GM23338 (cell line): ENCODE measurements around the gene ADIPOQ. TPM values are rescaled to one million over a fixed set of nuclear protein-coding genes. Genes with fewer than 3 reads are reported as not detected.

Experiments
- ATAC-seq: fragments of 200-7000 bp; cut with Tn5 transposase; 3 replicates; pipeline ENCODE4 v1.9.1; 2020
- DNase-seq: peaks from one replicate; pipeline ENCODE4 v3.0.0-alpha.2; 2015; ENCODE audit warnings: low spot score
- H2AFZ ChIP-seq: fragments of 200-600 bp; sonication (generic); 2 replicates; pipeline ENCODE4 v1.8.0; 2016; ENCODE audit warnings: antibody characterized with exemption, mild to moderate bottlenecking, moderate library complexity
- H3F3A ChIP-seq: fragments of 200-600 bp; sonication (generic); replicated peaks from 2 replicates; pipeline ENCODE4 v1.8.0; 2017; ENCODE audit warnings: antibody characterized with exemption, mixed run types, low read depth
- H3K27ac ChIP-seq: fragments of 200-600 bp; sonication (generic); 2 replicates; pipeline ENCODE4 v1.6.1; 2016; ENCODE audit warnings: low read depth
- H3K27me3 ChIP-seq: fragments of 200-600 bp; sonication (generic); 2 replicates; pipeline ENCODE4 v1.8.0; 2016; ENCODE audit warnings: mild to moderate bottlenecking, mixed run types, moderate library complexity; ENCODE audit not compliant: insufficient read depth
- H3K36me3 ChIP-seq: fragments of 200-600 bp; sonication (generic); 2 replicates; pipeline ENCODE4 v1.8.0; 2016; ENCODE audit warnings: mild to moderate bottlenecking; ENCODE audit not compliant: insufficient read depth
- H3K4me1 ChIP-seq: fragments of 200-600 bp; sonication (generic); 2 replicates; pipeline ENCODE4 v1.8.0; 2016; ENCODE audit warnings: mild to moderate bottlenecking, moderate library complexity; ENCODE audit not compliant: insufficient read depth
- H3K4me2 ChIP-seq: fragments of 200-600 bp; sonication (generic); 2 replicates; pipeline ENCODE4 v1.7.1; 2017; ENCODE audit warnings: mixed run types
- H3K4me3 ChIP-seq: fragments of 200-600 bp; sonication (generic); 2 replicates; pipeline ENCODE4 v1.6.1; 2016; ENCODE audit warnings: mixed run types
- H3K79me2 ChIP-seq: fragments of 200-600 bp; sonication (generic); replicated peaks from 2 replicates; pipeline ENCODE4 v1.8.0; 2017; ENCODE audit warnings: mild to moderate bottlenecking; ENCODE audit not compliant: insufficient read depth
- H3K9me2 ChIP-seq: fragments of 200-600 bp; sonication (generic); 2 replicates; pipeline ENCODE4 v1.8.0; 2017; ENCODE audit not compliant: insufficient read depth
- H4K20me1 ChIP-seq: fragments of 200-600 bp; sonication (generic); replicated peaks from 2 replicates; pipeline ENCODE4 v1.8.0; 2017; ENCODE audit warnings: mild to moderate bottlenecking; ENCODE audit not compliant: insufficient read depth
- H3K27ac Mint-ChIP-seq: 2 replicates; pipeline ENCODE4 v1.8.0; 2020; ENCODE audit warnings: inconsistent platforms, mild to moderate bottlenecking, moderate library complexity, mixed read lengths
- H3K27me3 Mint-ChIP-seq: 3 replicates; pipeline ENCODE4 v1.8.0; 2022; ENCODE audit warnings: low read depth, mild to moderate bottlenecking, moderate library complexity, mixed read lengths, inconsistent platforms; ENCODE audit not compliant: insufficient read depth, poor library complexity
- H3K36me3 Mint-ChIP-seq: 3 replicates; pipeline ENCODE4 v1.8.0; 2021; ENCODE audit warnings: low read depth, mild to moderate bottlenecking, inconsistent platforms, moderate library complexity, mixed read lengths
- H3K4me1 Mint-ChIP-seq: 3 replicates; pipeline ENCODE4 v1.8.0; 2020; ENCODE audit warnings: mild to moderate bottlenecking, inconsistent platforms, mixed read lengths
- H3K4me3 Mint-ChIP-seq: 3 replicates; pipeline ENCODE4 v1.8.0; 2021; ENCODE audit warnings: moderate library complexity, mild to moderate bottlenecking, inconsistent platforms, mixed read lengths
- H3K9me3 Mint-ChIP-seq: 3 replicates; pipeline ENCODE4 v1.8.0; 2020; ENCODE audit warnings: moderate library complexity, mild to moderate bottlenecking, inconsistent platforms, mixed read lengths
- CREB1 ChIP-seq: fragments of 250-450 bp; sonication (Bioruptor Pico); IDR thresholded peaks from 2 replicates; pipeline ENCODE4 v1.5.0; 2020; ENCODE audit warnings: low read depth, mild to moderate bottlenecking, moderate library complexity
- CTCF ChIP-seq, 2 experiments: fragments of 200-600 bp in 1 of 2; sonication (generic) in 1 of 2; conservative IDR thresholded peaks; 2 replicates each; pipeline versions ENCODE4 v1.5.1 to v1.6.1; 2016 to 2017; ENCODE audit warnings: antibody characterized with exemption in 2 of 2, low read depth in 2 of 2, mild to moderate bottlenecking in 2 of 2, moderate library complexity in 1 of 2
- EZH2 ChIP-seq: fragments of 200-600 bp; sonication (generic); IDR thresholded peaks from one replicate; pipeline ENCODE4 v1.8.0; 2017; ENCODE audit warnings: antibody characterized with exemption, mild to moderate bottlenecking, low read depth; ENCODE audit not compliant: unreplicated experiment
- EZH2phosphoT487 ChIP-seq: fragments of 200-600 bp; sonication (generic); IDR thresholded peaks from one replicate; pipeline ENCODE4 v1.8.1; 2018; ENCODE audit warnings: antibody characterized with exemption; ENCODE audit not compliant: unreplicated experiment
- REST ChIP-seq: IDR thresholded peaks from one replicate; pipeline ENCODE4 v1.6.1; 2018; ENCODE audit warnings: antibody characterized with exemption; ENCODE audit not compliant: unreplicated experiment
- ZNF114 ChIP-seq: fragments of 250-450 bp; sonication (Bioruptor Pico); IDR thresholded peaks from 2 replicates; pipeline ENCODE4 v1.5.0; 2020; ENCODE audit warnings: mild to moderate bottlenecking, moderate library complexity
- ZNF331 ChIP-seq: fragments of 250-450 bp; sonication (Bioruptor Pico); IDR thresholded peaks from 2 replicates; pipeline ENCODE4 v1.5.0; 2020; ENCODE audit warnings: low read depth, mild to moderate bottlenecking, moderate library complexity
- ZNF462 ChIP-seq: fragments of 250-450 bp; sonication (Bioruptor Pico); IDR thresholded peaks from 2 replicates; pipeline ENCODE4 v1.5.0; 2020; ENCODE audit warnings: mild to moderate bottlenecking, moderate library complexity
- polyA plus RNA-seq: library from polyadenylated mRNA; unstranded; fragments of >200 nt; fragmentation: Nextera tagmentation; extraction: Ambion mirVana; gene quantifications from 2 replicates; pipeline ENCODE4 v1.2.1, GENCODE V29; 2016
- total RNA-seq: library from RNA; depleted of rRNA; stranded (reverse); fragments of >200 nt; shearing (Covaris generic); gene quantifications from 2 replicates; pipeline ENCODE4 v1.2.3, GENCODE V29; 2014

ADIPOQ gene
- total and polyA plus RNA-seq, 2 experiments from 2014 or later, result not detected

- no peak for TF ChIP-seq REST
- TF ChIP-seq ZNF331, result no peak
Observed at GRCh38 chr3:186852994-186853393, 10.5 kb downstream of the ADIPOQ start (continued).

GRCh38 chr3:186854146-186854545, 11.6 kb downstream of the ADIPOQ start:
- no peak overlapping the region for H3K4me3 Mint-ChIP-seq
- no peaks in the 10 kb centered on the region for H3K36me3 Mint-ChIP-seq
- Histone ChIP-seq H3K4me2 (no peak overlapping the region), H2AFZ (no peak overlapping the region), H3K79me2 (no peaks in the 10 kb centered on the region), H3K9me2 (peaks cover 10% of the 10 kb centered on the region; the same call in 1 of the 2 replicates), H3K27ac (no peak overlapping the region), H4K20me1 (no peaks in the 10 kb centered on the region), H3K4me1 (no peaks in the 10 kb centered on the region), H3F3A (no peaks in the 10 kb centered on the region), H3K27me3 (no peaks in the 10 kb centered on the region), H3K36me3 (no peaks in the 10 kb centered on the region; the same call in 1 of the 2 replicates), H3K4me3 (no peak overlapping the region)
- H3K4me1 Mint-ChIP-seq, result no peaks in the 10 kb centered on the region
- ATAC-seq (no peak), DNase-seq (no peak)
- H3K27ac Mint-ChIP-seq, result no peak overlapping the region
- TF ChIP-seq ZNF462 (CRISPR knock-in tag), result no peak
- no peak for TF ChIP-seq ZNF114 (CRISPR knock-in tag)
- TF ChIP-seq EZH2, result no peak
- TF ChIP-seq CREB1 (CRISPR knock-in tag), result no peak
- no peak for TF ChIP-seq REST
- no peak for TF ChIP-seq EZH2phosphoT487
- no peak for TF ChIP-seq CTCF (conservative IDR thresholded peaks at IDR 0.05; ENCODE audit: low read depth in 2 of 2)
- no peaks in the 10 kb centered on the region for H3K27me3 Mint-ChIP-seq
- no peaks in the 10 kb centered on the region for H3K9me3 Mint-ChIP-seq
